ENCODE measurements around the gene PEF1.

- TF ChIP-seq POLR2AphosphoS5 (IDR thresholded peaks at IDR 0.05) (no peak), CTCF (IDR thresholded peaks at IDR 0.05) (no peak), POLR2A (IDR thresholded peaks at IDR 0.05) (no peak)
These were observed 28.7 kb downstream of the PEF1 start for GRCh38 chr1:31615939-31616338.
